ENCODE measurements around the gene HOTAIR.

HOTAIR gene

DNA sequence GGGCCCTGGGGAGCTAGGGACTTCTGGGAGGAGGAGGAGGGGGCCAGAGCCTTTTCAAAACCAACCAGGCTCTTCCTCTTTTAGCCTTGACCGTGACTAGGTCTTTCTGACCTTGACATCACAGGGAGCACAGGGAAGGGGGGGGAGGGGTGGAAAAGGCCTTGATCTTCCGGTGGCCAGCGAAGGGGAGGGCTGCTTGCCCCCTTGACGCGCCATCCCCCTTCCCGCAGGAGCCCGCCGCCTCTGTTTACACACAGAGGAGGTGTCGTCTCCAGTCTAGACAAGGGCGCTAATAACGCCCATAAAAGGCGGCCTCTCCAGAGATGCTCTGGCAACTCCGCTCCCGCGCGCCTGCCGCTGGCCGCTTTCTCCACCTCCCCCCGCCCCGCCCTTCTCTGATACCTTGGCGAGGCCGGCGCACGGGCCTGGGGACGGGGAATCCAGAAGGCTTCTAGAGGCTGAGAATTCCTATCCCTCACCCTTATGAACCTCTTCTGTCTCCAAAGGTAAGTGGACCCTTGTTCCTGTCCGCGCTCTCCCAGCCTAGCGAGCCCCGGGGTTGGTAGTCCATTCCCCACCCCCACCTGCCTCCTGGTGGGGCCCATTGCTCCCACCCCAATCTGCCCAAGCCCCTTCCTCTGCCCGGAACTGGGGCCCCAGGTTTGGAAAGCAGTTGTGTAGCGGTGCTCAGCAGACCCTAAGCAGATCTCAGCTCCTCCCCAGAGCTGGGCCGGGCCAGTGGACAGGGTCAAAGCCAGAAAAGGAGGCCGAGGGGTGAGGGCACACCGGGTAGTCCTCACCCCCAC is 24.9 kb downstream of the HOTAIR start:
- H3K27ac ChIP-seq, result no peak overlapping the region
- TF ChIP-seq, protein P1, sequence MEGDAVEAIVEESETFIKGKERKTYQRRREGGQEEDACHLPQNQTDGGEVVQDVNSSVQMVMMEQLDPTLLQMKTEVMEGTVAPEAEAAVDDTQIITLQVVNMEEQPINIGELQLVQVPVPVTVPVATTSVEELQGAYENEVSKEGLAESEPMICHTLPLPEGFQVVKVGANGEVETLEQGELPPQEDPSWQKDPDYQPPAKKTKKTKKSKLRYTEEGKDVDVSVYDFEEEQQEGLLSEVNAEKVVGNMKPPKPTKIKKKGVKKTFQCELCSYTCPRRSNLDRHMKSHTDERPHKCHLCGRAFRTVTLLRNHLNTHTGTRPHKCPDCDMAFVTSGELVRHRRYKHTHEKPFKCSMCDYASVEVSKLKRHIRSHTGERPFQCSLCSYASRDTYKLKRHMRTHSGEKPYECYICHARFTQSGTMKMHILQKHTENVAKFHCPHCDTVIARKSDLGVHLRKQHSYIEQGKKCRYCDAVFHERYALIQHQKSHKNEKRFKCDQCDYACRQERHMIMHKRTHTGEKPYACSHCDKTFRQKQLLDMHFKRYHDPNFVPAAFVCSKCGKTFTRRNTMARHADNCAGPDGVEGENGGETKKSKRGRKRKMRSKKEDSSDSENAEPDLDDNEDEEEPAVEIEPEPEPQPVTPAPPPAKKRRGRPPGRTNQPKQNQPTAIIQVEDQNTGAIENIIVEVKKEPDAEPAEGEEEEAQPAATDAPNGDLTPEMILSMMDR (IDR thresholded peaks at IDR 0.05), result no peak
- H3K4me3 ChIP-seq, result no peak overlapping the region
- no peak for DNase-seq (ENCODE audit: low spot score)

DNA sequence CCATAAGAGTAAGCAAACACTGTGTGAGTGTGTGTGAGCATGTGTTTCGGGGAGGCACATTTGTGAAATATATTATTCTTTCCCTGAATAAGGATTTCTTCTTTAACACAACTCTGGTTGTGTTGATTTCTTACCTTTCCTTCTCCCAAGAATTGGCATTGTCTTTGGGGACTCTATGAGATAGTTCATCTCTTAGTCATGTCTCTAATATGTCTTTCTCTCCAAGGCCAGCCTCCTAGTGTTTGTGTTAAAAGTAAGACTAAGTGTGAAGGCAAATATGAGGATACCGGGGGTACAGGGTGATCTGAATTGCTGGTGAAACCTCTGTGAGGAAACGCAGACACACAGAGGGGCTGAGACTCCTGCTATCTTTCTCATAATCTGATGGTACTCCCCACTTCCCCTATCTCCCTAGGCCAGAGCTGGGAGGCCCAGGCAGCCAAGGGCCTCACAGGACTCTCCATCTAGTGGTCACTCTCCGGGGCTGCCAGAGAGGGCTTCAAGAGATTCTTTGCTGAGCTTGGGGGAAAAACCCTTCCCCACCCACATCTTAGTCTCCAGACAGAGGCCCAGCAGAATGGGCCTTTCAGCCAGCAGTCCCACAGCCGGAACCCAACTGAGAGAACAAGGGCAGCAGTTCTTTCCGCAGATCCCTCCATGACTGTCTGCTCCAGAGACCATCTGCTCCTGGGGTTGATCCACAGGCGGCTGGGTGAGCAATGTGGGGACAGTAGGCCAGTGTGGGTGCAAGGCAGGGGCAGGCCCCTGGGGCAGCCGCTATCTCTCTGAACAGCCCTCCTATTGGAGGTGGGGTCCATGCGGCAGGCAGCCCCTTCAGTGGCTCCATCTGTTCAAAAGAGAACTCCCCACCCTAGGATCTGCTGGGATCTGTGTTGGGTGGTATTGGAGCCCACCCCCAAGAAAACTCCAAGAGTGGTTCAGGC is 25.8 kb downstream of the HOTAIR start:
- no peak for DNase-seq (ENCODE audit: low spot score)
- Histone ChIP-seq H3K27ac (no peak overlapping the region), H3K4me3 (no peak overlapping the region)
- TF ChIP-seq, protein P1 (IDR thresholded peaks at IDR 0.05), result no peak

GRCh38 chr12:53947743-53948142 is 27.0 kb downstream of the HOTAIR start:
- H3K27ac ChIP-seq, result no peak overlapping the region
- TF ChIP-seq, protein P1 (IDR thresholded peaks at IDR 0.05), result no peak
- DNase-seq (ENCODE audit: low spot score), result no peak
- H3K4me3 ChIP-seq, result no peak overlapping the region

DNA sequence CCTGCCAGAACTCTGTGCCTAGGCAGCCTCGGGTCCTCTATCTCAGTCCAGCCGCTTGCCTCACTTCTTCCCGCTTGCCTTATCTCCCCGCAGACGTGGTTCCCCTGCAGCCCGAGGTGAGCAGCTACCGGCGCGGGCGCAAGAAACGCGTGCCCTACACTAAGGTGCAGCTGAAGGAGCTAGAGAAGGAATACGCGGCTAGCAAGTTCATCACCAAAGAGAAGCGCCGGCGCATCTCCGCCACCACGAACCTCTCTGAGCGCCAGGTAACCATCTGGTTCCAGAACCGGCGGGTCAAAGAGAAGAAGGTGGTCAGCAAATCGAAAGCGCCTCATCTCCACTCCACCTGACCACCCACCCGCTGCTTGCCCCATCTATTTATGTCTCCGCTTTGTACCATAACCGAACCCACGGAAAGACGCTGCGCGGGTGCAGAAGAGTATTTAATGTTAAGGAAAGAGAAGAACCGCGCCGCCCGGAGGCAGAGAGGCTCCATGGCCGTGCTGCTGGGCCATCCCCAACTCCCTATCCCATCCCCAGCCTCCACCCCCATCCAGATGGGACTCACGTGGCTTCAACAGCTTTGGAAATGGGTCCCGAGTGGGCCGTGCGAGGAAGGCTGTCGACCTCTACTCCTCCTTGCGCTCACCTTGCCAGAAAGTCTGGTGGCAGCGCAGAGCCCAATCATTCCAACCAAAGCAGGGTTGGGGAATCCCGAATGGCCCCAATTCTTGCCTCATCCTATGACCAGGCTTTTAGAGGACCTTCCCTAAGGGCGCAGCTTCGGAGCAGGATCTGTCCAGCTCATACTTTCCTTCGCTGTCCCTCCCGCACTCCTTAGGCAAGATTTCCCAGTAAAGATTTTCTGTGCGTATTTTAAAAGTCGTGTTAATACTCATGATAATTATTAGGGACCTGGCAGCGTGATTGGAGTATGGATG is 29.6 kb downstream of the HOTAIR start:
- Histone ChIP-seq H3K27ac (no peak overlapping the region), H3K4me3 (no peak overlapping the region)
- no peak for DNase-seq (ENCODE audit: low spot score)
- TF ChIP-seq, protein P1 (IDR thresholded peaks at IDR 0.05), result no peak

GRCh38 chr12:53944209-53944608 is 30.5 kb downstream of the HOTAIR start:
- DNase-seq (ENCODE audit: low spot score), result no peak
- H3K4me3 ChIP-seq, result no peak overlapping the region
- TF ChIP-seq, protein P1 (IDR thresholded peaks at IDR 0.05), result no peak
- no peak overlapping the region for H3K27ac ChIP-seq

DNA sequence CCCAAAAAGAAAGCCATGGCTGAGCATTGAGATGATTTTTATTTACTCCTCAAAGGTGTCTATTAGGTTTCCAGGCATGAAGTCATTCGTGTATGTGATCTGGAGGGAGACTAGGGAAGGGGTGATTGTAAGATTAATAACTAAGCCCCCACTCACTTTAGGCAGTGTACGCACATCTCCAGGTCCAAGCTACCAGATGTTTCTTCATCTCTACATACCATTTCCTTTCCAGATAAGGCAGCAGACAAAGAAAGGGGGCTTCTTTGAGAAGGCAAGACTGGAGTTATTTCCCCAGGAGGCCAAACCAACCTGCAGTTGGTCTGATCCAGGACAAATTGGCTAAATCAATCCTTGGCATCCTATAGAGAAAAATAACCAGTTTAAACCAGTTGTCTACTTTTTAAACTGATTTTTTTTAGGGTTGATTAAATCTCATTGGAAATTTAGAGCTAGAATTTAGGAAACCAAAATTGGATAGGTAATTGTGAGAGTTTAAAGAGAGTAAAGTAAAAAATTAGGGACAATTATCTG is 32.2 kb downstream of the HOTAIR start:
- DNase-seq (ENCODE audit: low spot score), result no peak
- Histone ChIP-seq H3K4me3 (no peak overlapping the region), H3K27ac (no peak overlapping the region)
- TF ChIP-seq, protein P1 (IDR thresholded peaks at IDR 0.05), result no peak

Data from coronary artery (tissue), 2 donors.